Measurements from ENCODE around the gene ASCC1. TPM values are rescaled to one million over a fixed set of nuclear protein-coding genes. Genes with fewer than 3 reads are reported as not detected.

ASCC1 gene
- total and polyA plus RNA-seq, 2 experiments from 2014 or later = 25.2 to 30.0 TPM

DNA sequence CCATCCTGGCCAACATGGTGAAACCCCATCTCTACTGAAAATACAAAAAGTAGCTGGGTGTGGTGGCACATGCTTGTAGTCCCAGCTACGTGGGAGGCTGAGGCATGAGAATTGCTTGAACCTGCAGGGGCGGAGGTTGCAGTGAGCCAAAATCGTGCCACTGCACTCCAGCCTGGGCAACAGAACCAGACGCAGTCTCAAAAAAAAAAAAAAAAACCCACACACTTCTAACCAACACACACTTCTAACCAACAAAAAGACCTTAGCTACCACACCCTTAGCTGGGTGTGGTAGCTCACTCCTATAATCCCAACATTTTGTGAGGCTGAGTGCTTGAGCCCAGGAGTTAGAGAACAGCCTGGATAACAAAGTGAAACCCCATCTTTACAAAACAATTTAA lies 93.9 kb downstream of the ASCC1 start:
- no peak for TF ChIP-seq EZH2 (IDR thresholded peaks at IDR 0.05; ENCODE audit: insufficient read depth, poor library complexity, severe bottlenecking)
- no peak for TF ChIP-seq EZH2phosphoT487 (IDR thresholded peaks at IDR 0.05; ENCODE audit: insufficient read depth, low read depth)
- Histone ChIP-seq H3K27ac (no peak overlapping the region), H3K9me3 (ENCODE audit: low read depth) (no peaks in the 10 kb centered on the region), H4K20me1 (ENCODE audit: insufficient read depth) (no peaks in the 10 kb centered on the region), H3F3A (ENCODE audit: insufficient read depth) (peaks cover 17% of the 10 kb centered on the region), H3K79me2 (ENCODE audit: insufficient read depth) (no peaks in the 10 kb centered on the region), H3K9me2 (ENCODE audit: insufficient read depth) (no peaks in the 10 kb centered on the region), H3K9ac (no peak overlapping the region), H3K27me3 (replicated peaks; ENCODE audit: insufficient read depth) (no peaks in the 10 kb centered on the region), H3K36me3 (ENCODE audit: low read depth) (no peaks in the 10 kb centered on the region; the same call in 1 of the 2 replicates), H3K4me2 (ENCODE audit: unreplicated experiment) (no peak overlapping the region), H2AFZ (no peak overlapping the region), H3K4me3 (no peak overlapping the region), H3K4me1 (ENCODE audit: insufficient read depth) (peaks cover 15% of the 10 kb centered on the region)
- no peak for DNase-seq
- in situ Hi-C loops (cut with MboI) = no loop called here
- WGBS, 2 experiments (ENCODE audit: low coverage in 1 of 2, low lambda C conversion rate in 2 of 2, missing lambda C conversion rate in 2 of 2) = 92 to 100% methylated on average over 4 of the region's 4 CpGs

DNA sequence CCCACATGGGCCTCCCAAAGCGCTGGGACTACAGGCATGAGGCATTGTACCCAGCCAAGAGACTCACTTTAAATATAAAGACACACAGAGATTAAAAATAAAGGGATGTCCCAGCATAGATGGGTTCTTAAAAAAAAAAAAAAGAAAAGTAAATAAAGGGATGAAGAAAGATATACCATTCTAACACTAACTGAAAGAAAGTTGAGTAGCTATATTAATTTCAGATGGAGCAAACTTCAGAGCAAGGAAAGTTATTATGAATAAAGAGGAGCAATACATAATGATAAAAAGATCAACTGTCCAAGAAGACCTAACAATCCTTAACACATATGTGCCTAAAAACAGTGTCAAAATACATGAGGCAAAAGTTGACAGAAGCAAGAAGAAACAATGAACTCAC lies 94.7 kb downstream of the ASCC1 start:
- no peak overlapping the region for H3K4me2 ChIP-seq (ENCODE audit: unreplicated experiment)
- H3K27me3 ChIP-seq (replicated peaks; ENCODE audit: insufficient read depth) = no peaks in the 10 kb centered on the region
- TF ChIP-seq EZH2 (IDR thresholded peaks at IDR 0.05; ENCODE audit: insufficient read depth, poor library complexity, severe bottlenecking) (no peak), EZH2phosphoT487 (IDR thresholded peaks at IDR 0.05; ENCODE audit: insufficient read depth, low read depth) (no peak)
- peaks cover 15% of the 10 kb centered on the region for H3K4me1 ChIP-seq (ENCODE audit: insufficient read depth)
- no peaks in the 10 kb centered on the region; the same call in 1 of the 2 replicates for H3K36me3 ChIP-seq (ENCODE audit: low read depth)
- H3F3A ChIP-seq (ENCODE audit: insufficient read depth) = peaks cover 17% of the 10 kb centered on the region
- in situ Hi-C loops (cut with MboI) = no loop called here
- 94 to 97% methylated on average over 1 of the region's 1 CpG for WGBS, 2 experiments (ENCODE audit: low coverage in 1 of 2, low lambda C conversion rate in 2 of 2, missing lambda C conversion rate in 2 of 2)
- H3K9me3 ChIP-seq (ENCODE audit: low read depth) = no peaks in the 10 kb centered on the region
- no peak overlapping the region for H3K9ac ChIP-seq
- H3K79me2 ChIP-seq (ENCODE audit: insufficient read depth) = no peaks in the 10 kb centered on the region
- no peak overlapping the region for H3K4me3 ChIP-seq
- H4K20me1 ChIP-seq (ENCODE audit: insufficient read depth) = no peaks in the 10 kb centered on the region
- no peaks in the 10 kb centered on the region for H3K9me2 ChIP-seq (ENCODE audit: insufficient read depth)
- no peak overlapping the region for H2AFZ ChIP-seq
- DNase-seq = no peak
- H3K27ac ChIP-seq = no peak overlapping the region

GRCh38 chr10:72116372-72116771 lies 99.7 kb downstream of the ASCC1 start:
- Histone ChIP-seq H3K36me3 (ENCODE audit: low read depth) (no peaks in the 10 kb centered on the region; the same call in 1 of the 2 replicates), H3F3A (ENCODE audit: insufficient read depth) (no peaks in the 10 kb centered on the region), H3K27me3 (replicated peaks; ENCODE audit: insufficient read depth) (no peaks in the 10 kb centered on the region), H3K79me2 (ENCODE audit: insufficient read depth) (no peaks in the 10 kb centered on the region), H3K27ac (no peak overlapping the region), H4K20me1 (ENCODE audit: insufficient read depth) (no peaks in the 10 kb centered on the region), H3K4me3 (no peak overlapping the region), H3K9me3 (ENCODE audit: low read depth) (no peaks in the 10 kb centered on the region), H3K4me2 (ENCODE audit: unreplicated experiment) (no peak overlapping the region), H2AFZ (no peak overlapping the region), H3K9ac (no peak overlapping the region), H3K9me2 (ENCODE audit: insufficient read depth) (no peaks in the 10 kb centered on the region), H3K4me1 (ENCODE audit: insufficient read depth) (no peaks in the 10 kb centered on the region)
- TF ChIP-seq EZH2phosphoT487 (IDR thresholded peaks at IDR 0.05; ENCODE audit: insufficient read depth, low read depth) (no peak), EZH2 (IDR thresholded peaks at IDR 0.05; ENCODE audit: insufficient read depth, poor library complexity, severe bottlenecking) (no peak)
- in situ Hi-C loops (cut with MboI) = no loop called here
- DNase-seq = no peak
- 91 to 96% methylated on average over 2 of the region's 2 CpGs for WGBS, 2 experiments (ENCODE audit: low coverage in 1 of 2, low lambda C conversion rate in 2 of 2, missing lambda C conversion rate in 2 of 2)

- Histone ChIP-seq H4K20me1 (ENCODE audit: insufficient read depth) (no peaks in the 10 kb centered on the region), H3K79me2 (ENCODE audit: insufficient read depth) (no peaks in the 10 kb centered on the region), H3K9ac (no peak overlapping the region), H2AFZ (no peak overlapping the region), H3K4me1 (ENCODE audit: insufficient read depth) (no peaks in the 10 kb centered on the region), H3K4me2 (ENCODE audit: unreplicated experiment) (no peak overlapping the region), H3K4me3 (no peak overlapping the region), H3K9me3 (ENCODE audit: low read depth) (no peaks in the 10 kb centered on the region), H3F3A (ENCODE audit: insufficient read depth) (no peaks in the 10 kb centered on the region), H3K9me2 (ENCODE audit: insufficient read depth) (no peaks in the 10 kb centered on the region), H3K36me3 (ENCODE audit: low read depth) (no peaks in the 10 kb centered on the region; the same call in 1 of the 2 replicates), H3K27ac (no peak overlapping the region), H3K27me3 (replicated peaks; ENCODE audit: insufficient read depth) (no peaks in the 10 kb centered on the region)
- in situ Hi-C loops (cut with MboI) = no loop called here
- TF ChIP-seq EZH2phosphoT487 (IDR thresholded peaks at IDR 0.05; ENCODE audit: insufficient read depth, low read depth) (no peak), EZH2 (IDR thresholded peaks at IDR 0.05; ENCODE audit: insufficient read depth, poor library complexity, severe bottlenecking) (no peak)
- WGBS, 2 experiments (ENCODE audit: low coverage in 1 of 2, low lambda C conversion rate in 2 of 2, missing lambda C conversion rate in 2 of 2) = 61 to 72% methylated on average over 2 of the region's 2 CpGs
- DNase-seq = no peak
Observed at GRCh38 chr10:72114706-72115450, 101.2 kb downstream of the ASCC1 start.

Measured in GM23248 (cell line).